Measurements from ENCODE around the gene GDF7. TPM values are rescaled to one million over a fixed set of nuclear protein-coding genes. Genes with fewer than 3 reads are reported as not detected.
A peak's percentile ranks its signal among the peaks of the same experiment; 100 is the strongest.

The GDF7 gene
- total and polyA plus RNA-seq, 2 donors (not counting 3 experiments of a cell fraction or from before 2014, with no cell fraction given) = 3.7 to 3.9 TPM

- Histone ChIP-seq H3K4me1 (ENCODE audit: control insufficient read depth, extremely low read depth, insufficient read depth, low read length) (peaks cover 34% of the 10 kb centered on the region), H3K9me3 (replicated peaks; ENCODE audit: control insufficient read depth, insufficient read depth, low read length) (no peaks in the 10 kb centered on the region), H3K36me3 (ENCODE audit: control insufficient read depth in 2 of 2, extremely low read depth in 1 of 2, insufficient read depth in 2 of 2, low read length in 2 of 2) (peaks cover 0 to 12% of the 10 kb centered on the region in 2 experiments), H3K9ac (replicated peaks; ENCODE audit: extremely low read depth, insufficient read depth, low read length) (peak overlapping the region; percentile 63), H4K20me1 (replicated peaks; ENCODE audit: control insufficient read depth, extremely low read depth, insufficient read depth, low read length) (no peaks in the 10 kb centered on the region), H3K4me3 (replicated peaks in 1 of 3; ENCODE audit: insufficient read depth in 1 of 3, low read depth in 1 of 3, low read length in 3 of 3) (no peak overlapping the region), H2AFZ (ENCODE audit: low read depth, low read length) (peak overlapping the region; percentile 36), H3K27me3 (ENCODE audit: control insufficient read depth in 2 of 2, insufficient read depth in 2 of 2, low read length in 2 of 2) (no peaks in the 10 kb centered on the region), H3K27ac (ENCODE audit: insufficient read depth, low read depth, low read length) (peak overlapping the region; percentile 77), H3K9me1 (replicated peaks; ENCODE audit: control insufficient read depth, extremely low read depth, insufficient read depth, low read length) (no peaks in the 10 kb centered on the region), H3K79me2 (ENCODE audit: control insufficient read depth, insufficient read depth, low read length) (no peaks in the 10 kb centered on the region), H3K4me2 (ENCODE audit: insufficient read depth, low read length) (no peak overlapping the region)
- intact Hi-C loops (cut with micrococcal nuclease) (loop anchor here (1.0 kb wide), 6 partner anchors 16 to 171 kb away; partner anchors contain the start of gene RHOB), dilution Hi-C loops (cut with MboI; ENCODE audit: extremely low pct_ligation_motif_present, low sequenced_read_pairs) (no loop called here)
- POLR2A ChIA-PET = interaction anchor here (0.7 to 2.3 kb wide), 12 partner anchors 13 to 179 kb away, joined by 3 to 67 read pairs (median 4); partner anchors contain the start of gene RHOB
- DNase-seq (ENCODE audit: low read depth, low spot score) = peak; percentile 98
- CTCF ChIA-PET = interaction anchor here (0.6 to 3.0 kb wide), 26 partner anchors 9 to 240 kb away, joined by 3 to 20 read pairs (median 5); partner anchors contain the start of gene RHOB
- no TSS peak for BruUV-seq (replicated peaks)
- FAIRE-seq = peak; percentile 97
- TF ChIP-seq FOS (IDR thresholded peaks at IDR 0.05; ENCODE audit: borderline replicate concordance, insufficient read depth, low read length) (no peak), POLR2AphosphoS5 (IDR thresholded peaks at IDR 0.05; ENCODE audit: insufficient read depth, low read depth, low read length) (peak; percentile 65), MYC (IDR thresholded peaks at IDR 0.05; ENCODE audit: low read depth, low read length) (no peak), POLR2A (IDR thresholded peaks at IDR 0.05; ENCODE audit: low read depth, low read length) (no peak), JUN (IDR thresholded peaks at IDR 0.05; ENCODE audit: borderline replicate concordance, insufficient read depth, insufficient read length, low read depth) (no peak), MAX (IDR thresholded peaks at IDR 0.05; ENCODE audit: insufficient read depth, insufficient read length) (no peak)
- TF ChIP-seq, protein P1, sequence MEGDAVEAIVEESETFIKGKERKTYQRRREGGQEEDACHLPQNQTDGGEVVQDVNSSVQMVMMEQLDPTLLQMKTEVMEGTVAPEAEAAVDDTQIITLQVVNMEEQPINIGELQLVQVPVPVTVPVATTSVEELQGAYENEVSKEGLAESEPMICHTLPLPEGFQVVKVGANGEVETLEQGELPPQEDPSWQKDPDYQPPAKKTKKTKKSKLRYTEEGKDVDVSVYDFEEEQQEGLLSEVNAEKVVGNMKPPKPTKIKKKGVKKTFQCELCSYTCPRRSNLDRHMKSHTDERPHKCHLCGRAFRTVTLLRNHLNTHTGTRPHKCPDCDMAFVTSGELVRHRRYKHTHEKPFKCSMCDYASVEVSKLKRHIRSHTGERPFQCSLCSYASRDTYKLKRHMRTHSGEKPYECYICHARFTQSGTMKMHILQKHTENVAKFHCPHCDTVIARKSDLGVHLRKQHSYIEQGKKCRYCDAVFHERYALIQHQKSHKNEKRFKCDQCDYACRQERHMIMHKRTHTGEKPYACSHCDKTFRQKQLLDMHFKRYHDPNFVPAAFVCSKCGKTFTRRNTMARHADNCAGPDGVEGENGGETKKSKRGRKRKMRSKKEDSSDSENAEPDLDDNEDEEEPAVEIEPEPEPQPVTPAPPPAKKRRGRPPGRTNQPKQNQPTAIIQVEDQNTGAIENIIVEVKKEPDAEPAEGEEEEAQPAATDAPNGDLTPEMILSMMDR (IDR thresholded peaks at IDR 0.05; ENCODE audit: extremely low read depth in 1 of 2, insufficient read depth in 1 of 2, low read depth in 1 of 2, low read length in 2 of 2) = peak; percentile 34 to 67
Observed at GRCh38 chr2:20617892-20618467, 49.0 kb upstream of the GDF7 start.
